HEK293 (cell line): ENCODE measurements around the gene PDCD7.

Experiments used
- BCL6B ChIP-seq: fragments of 450-650 bp; formaldehyde crosslinking; IDR thresholded peaks from 2 replicates; pipeline ENCODE4 v1.5.1; 2017; ENCODE audit warnings: missing biosample characterization, missing genetic modification characterization
- ELK4 ChIP-seq: IDR thresholded peaks from 2 replicates; pipeline ENCODE4 v1.6.1; 2011; ENCODE audit warnings: mild to moderate bottlenecking, low read depth, low read length, borderline replicate concordance
- FEZF1 ChIP-seq: fragments of 450-650 bp; formaldehyde crosslinking; IDR thresholded peaks from 2 replicates; pipeline ENCODE4 v1.5.1; 2016; ENCODE audit warnings: missing biosample characterization, missing genetic modification characterization
- GLIS2 ChIP-seq: fragments of 450-650 bp; formaldehyde crosslinking; IDR thresholded peaks from 2 replicates; pipeline ENCODE4 v1.5.1; 2016; ENCODE audit warnings: missing biosample characterization, missing genetic modification characterization
- OVOL3 ChIP-seq: fragments of 450-650 bp; formaldehyde crosslinking; IDR thresholded peaks from 2 replicates; pipeline ENCODE4 v1.5.1; 2016; ENCODE audit warnings: missing biosample characterization, missing genetic modification characterization
- ZBTB17 ChIP-seq: fragments of 450-650 bp; formaldehyde crosslinking; IDR thresholded peaks from 2 replicates; pipeline ENCODE4 v1.5.1; 2016; ENCODE audit warnings: missing biosample characterization, missing genetic modification characterization
- ZBTB48 ChIP-seq: fragments of 450-650 bp; formaldehyde crosslinking; IDR thresholded peaks from 2 replicates; pipeline ENCODE4 v1.5.1; 2016; ENCODE audit warnings: missing biosample characterization, missing genetic modification characterization
- ZBTB7A ChIP-seq: fragments of 450-650 bp; formaldehyde crosslinking; IDR thresholded peaks from 2 replicates; pipeline ENCODE4 v1.5.1; 2016; ENCODE audit warnings: low read depth, missing biosample characterization, missing genetic modification characterization
- ZNF114 ChIP-seq: fragments of 450-650 bp; formaldehyde crosslinking; IDR thresholded peaks from 2 replicates; pipeline ENCODE4 v1.5.0; 2017; ENCODE audit warnings: missing biosample characterization, missing genetic modification characterization
- ZNF133 ChIP-seq: fragments of 450-650 bp; formaldehyde crosslinking; IDR thresholded peaks from 2 replicates; pipeline ENCODE4 v1.5.1; 2016; ENCODE audit warnings: missing biosample characterization, missing genetic modification characterization
- ZNF146 ChIP-seq: fragments of 450-650 bp; formaldehyde crosslinking; IDR thresholded peaks from 2 replicates; pipeline ENCODE4 v1.5.1; 2016; ENCODE audit warnings: missing biosample characterization, missing genetic modification characterization
- ZNF16 ChIP-seq: fragments of 450-650 bp; formaldehyde crosslinking; IDR thresholded peaks from 2 replicates; pipeline ENCODE4 v1.5.1; 2016; ENCODE audit warnings: low read depth, missing biosample characterization, missing genetic modification characterization
- ZNF174 ChIP-seq: fragments of 450-650 bp; formaldehyde crosslinking; IDR thresholded peaks from 2 replicates; pipeline ENCODE4 v1.5.0; 2017; ENCODE audit warnings: missing biosample characterization, mild to moderate bottlenecking, missing genetic modification characterization
- ZNF248 ChIP-seq: fragments of 450-650 bp; formaldehyde crosslinking; IDR thresholded peaks from 2 replicates; pipeline ENCODE4 v1.5.1; 2017; ENCODE audit warnings: missing biosample characterization, missing genetic modification characterization
- ZNF274 ChIP-seq, 2 experiments: fragments of 200-500 bp in 1 of 2; fragments of 450-650 bp in 1 of 2; sonication (Bioruptor generic) in 1 of 2; formaldehyde crosslinking in 1 of 2; IDR thresholded peaks; 2 replicates each; pipeline versions ENCODE4 v1.5.1 to v1.6.1; 2014 to 2016; ENCODE audit warnings: borderline replicate concordance in 1 of 2, inconsistent platforms in 1 of 2, low read length in 1 of 2, missing biosample characterization in 1 of 2, missing genetic modification characterization in 1 of 2
- ZNF280C ChIP-seq: fragments of 450-650 bp; formaldehyde crosslinking; IDR thresholded peaks from 2 replicates; pipeline ENCODE4 v1.5.1; 2016; ENCODE audit warnings: missing biosample characterization, missing genetic modification characterization
- ZNF335 ChIP-seq: fragments of 450-650 bp; formaldehyde crosslinking; conservative IDR thresholded peaks from 2 replicates; pipeline ENCODE4 v1.5.1; 2016; ENCODE audit warnings: missing biosample characterization, missing genetic modification characterization
- ZNF341 ChIP-seq: fragments of 450-650 bp; formaldehyde crosslinking; IDR thresholded peaks from 2 replicates; pipeline ENCODE4; 2016; ENCODE audit warnings: low read depth, missing biosample characterization, missing genetic modification characterization
- ZNF362 ChIP-seq: fragments of 450-650 bp; formaldehyde crosslinking; IDR thresholded peaks from 2 replicates; pipeline ENCODE4 v1.5.1; 2016; ENCODE audit warnings: missing biosample characterization, missing genetic modification characterization
- ZNF404 ChIP-seq: fragments of 450-650 bp; formaldehyde crosslinking; IDR thresholded peaks from 2 replicates; pipeline ENCODE4 v1.5.1; 2017; ENCODE audit warnings: missing biosample characterization, missing genetic modification characterization
- ZNF426 ChIP-seq: fragments of 450-650 bp; formaldehyde crosslinking; IDR thresholded peaks from 2 replicates; pipeline ENCODE4 v1.5.1; 2017; ENCODE audit warnings: missing biosample characterization, missing genetic modification characterization, mild to moderate bottlenecking, inconsistent platforms, moderate library complexity
- ZNF48 ChIP-seq: fragments of 450-650 bp; formaldehyde crosslinking; IDR thresholded peaks from 2 replicates; pipeline ENCODE4 v1.5.1; 2016; ENCODE audit warnings: missing biosample characterization, missing genetic modification characterization
- ZNF501 ChIP-seq: fragments of 450-650 bp; formaldehyde crosslinking; IDR thresholded peaks from 2 replicates; pipeline ENCODE4 v1.5.1; 2016; ENCODE audit warnings: missing biosample characterization, missing genetic modification characterization
- ZNF555 ChIP-seq: fragments of 450-650 bp; formaldehyde crosslinking; conservative IDR thresholded peaks from 2 replicates; pipeline ENCODE4 v1.5.1; 2017; ENCODE audit warnings: missing biosample characterization, mild to moderate bottlenecking, missing genetic modification characterization, inconsistent platforms
- ZNF585B ChIP-seq: fragments of 450-650 bp; formaldehyde crosslinking; IDR thresholded peaks from 2 replicates; pipeline ENCODE4 v1.5.1; 2016; ENCODE audit warnings: missing biosample characterization, missing genetic modification characterization
- ZNF624 ChIP-seq: fragments of 450-650 bp; formaldehyde crosslinking; IDR thresholded peaks from 2 replicates; pipeline ENCODE4 v1.5.1; 2017; ENCODE audit warnings: missing biosample characterization, missing genetic modification characterization
- ZNF629 ChIP-seq: fragments of 450-650 bp; formaldehyde crosslinking; IDR thresholded peaks from 2 replicates; pipeline ENCODE4 v1.5.1; 2017; ENCODE audit warnings: missing biosample characterization, missing genetic modification characterization
- ZNF664 ChIP-seq: fragments of 450-650 bp; formaldehyde crosslinking; IDR thresholded peaks from 2 replicates; pipeline ENCODE4 v1.5.1; 2016; ENCODE audit warnings: missing biosample characterization, missing genetic modification characterization
- ZNF785 ChIP-seq: fragments of 450-650 bp; formaldehyde crosslinking; IDR thresholded peaks from 2 replicates; pipeline ENCODE4 v1.5.1; 2016; ENCODE audit warnings: missing biosample characterization, missing genetic modification characterization
- ZNF792 ChIP-seq: fragments of 450-650 bp; formaldehyde crosslinking; IDR thresholded peaks from 2 replicates; pipeline ENCODE4 v1.5.1; 2016; ENCODE audit warnings: missing biosample characterization, missing genetic modification characterization
- TF ChIP-seq, protein P1 (sequence below): fragments of 450-650 bp; formaldehyde crosslinking; IDR thresholded peaks from 2 replicates; pipeline ENCODE4 v1.5.1; 2016; ENCODE audit warnings: missing biosample characterization, missing genetic modification characterization
- TF ChIP-seq, protein P2 (sequence below): fragments of 450-650 bp; formaldehyde crosslinking; IDR thresholded peaks from 2 replicates; pipeline ENCODE4 v1.5.1; 2016; ENCODE audit warnings: missing biosample characterization, missing genetic modification characterization, low read depth

PDCD7 gene

GRCh38 chr15:65133548-65134200 lies at the start of gene PDCD7 (continued):
- TF ChIP-seq BCL6B (tag by site-specific recombination), result no peak
- TF ChIP-seq ZNF555 (tag by site-specific recombination), result no peak
- TF ChIP-seq FEZF1, result no peak
- TF ChIP-seq ZNF501 (tag by site-specific recombination), result peak; percentile 41; the same call in 1 of the 2 replicates
- TF ChIP-seq ZNF426 (tag by site-specific recombination), result no peak
- TF ChIP-seq ELK4, result no peak
- no peak for TF ChIP-seq ZNF174
- TF ChIP-seq ZNF274 (IDR thresholded peaks at IDR 0.05; ENCODE audit: low read length), result no peak
- no peak for TF ChIP-seq ZNF274 (tag by site-specific recombination; IDR thresholded peaks at IDR 0.05; ENCODE audit: borderline replicate concordance)
- TF ChIP-seq ZNF404, result no peak
- TF ChIP-seq ZNF664, result no peak
- no peak for TF ChIP-seq ZNF280C (tag by site-specific recombination)
- TF ChIP-seq ZNF248, result no peak
- no peak for TF ChIP-seq ZBTB48 (tag by site-specific recombination)
- no peak for TF ChIP-seq ZNF133
- no peak for TF ChIP-seq ZNF792 (tag by site-specific recombination)
- TF ChIP-seq ZNF146, result no peak
- TF ChIP-seq ZNF16 (tag by site-specific recombination), result no peak
- peak; percentile 75 for TF ChIP-seq ZNF335 (tag by site-specific recombination)
- TF ChIP-seq ZNF785 (tag by site-specific recombination), result no peak
- TF ChIP-seq ZNF341 (tag by site-specific recombination), result no peak
- no peak for TF ChIP-seq ZNF114
- peak; percentile 78 for TF ChIP-seq ZBTB17 (tag by site-specific recombination)
- TF ChIP-seq, protein P1, sequence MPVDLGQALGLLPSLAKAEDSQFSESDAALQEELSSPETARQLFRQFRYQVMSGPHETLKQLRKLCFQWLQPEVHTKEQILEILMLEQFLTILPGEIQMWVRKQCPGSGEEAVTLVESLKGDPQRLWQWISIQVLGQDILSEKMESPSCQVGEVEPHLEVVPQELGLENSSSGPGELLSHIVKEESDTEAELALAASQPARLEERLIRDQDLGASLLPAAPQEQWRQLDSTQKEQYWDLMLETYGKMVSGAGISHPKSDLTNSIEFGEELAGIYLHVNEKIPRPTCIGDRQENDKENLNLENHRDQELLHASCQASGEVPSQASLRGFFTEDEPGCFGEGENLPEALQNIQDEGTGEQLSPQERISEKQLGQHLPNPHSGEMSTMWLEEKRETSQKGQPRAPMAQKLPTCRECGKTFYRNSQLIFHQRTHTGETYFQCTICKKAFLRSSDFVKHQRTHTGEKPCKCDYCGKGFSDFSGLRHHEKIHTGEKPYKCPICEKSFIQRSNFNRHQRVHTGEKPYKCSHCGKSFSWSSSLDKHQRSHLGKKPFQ (tag by site-specific recombination), result no peak
- TF ChIP-seq ZBTB7A (tag by site-specific recombination), result no peak
- no peak for TF ChIP-seq ZNF585B (tag by site-specific recombination)
- no peak for TF ChIP-seq ZNF362 (tag by site-specific recombination)
- TF ChIP-seq GLIS2, result peak; percentile 48
- TF ChIP-seq ZNF48, result no peak
- TF ChIP-seq ZNF629 (tag by site-specific recombination), result peak; percentile 90
- no peak for TF ChIP-seq OVOL3 (tag by site-specific recombination)
- TF ChIP-seq, protein P2, sequence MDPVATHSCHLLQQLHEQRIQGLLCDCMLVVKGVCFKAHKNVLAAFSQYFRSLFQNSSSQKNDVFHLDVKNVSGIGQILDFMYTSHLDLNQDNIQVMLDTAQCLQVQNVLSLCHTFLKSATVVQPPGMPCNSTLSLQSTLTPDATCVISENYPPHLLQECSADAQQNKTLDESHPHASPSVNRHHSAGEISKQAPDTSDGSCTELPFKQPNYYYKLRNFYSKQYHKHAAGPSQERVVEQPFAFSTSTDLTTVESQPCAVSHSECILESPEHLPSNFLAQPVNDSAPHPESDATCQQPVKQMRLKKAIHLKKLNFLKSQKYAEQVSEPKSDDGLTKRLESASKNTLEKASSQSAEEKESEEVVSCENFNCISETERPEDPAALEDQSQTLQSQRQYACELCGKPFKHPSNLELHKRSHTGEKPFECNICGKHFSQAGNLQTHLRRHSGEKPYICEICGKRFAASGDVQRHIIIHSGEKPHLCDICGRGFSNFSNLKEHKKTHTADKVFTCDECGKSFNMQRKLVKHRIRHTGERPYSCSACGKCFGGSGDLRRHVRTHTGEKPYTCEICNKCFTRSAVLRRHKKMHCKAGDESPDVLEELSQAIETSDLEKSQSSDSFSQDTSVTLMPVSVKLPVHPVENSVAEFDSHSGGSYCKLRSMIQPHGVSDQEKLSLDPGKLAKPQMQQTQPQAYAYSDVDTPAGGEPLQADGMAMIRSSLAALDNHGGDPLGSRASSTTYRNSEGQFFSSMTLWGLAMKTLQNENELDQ (tag by site-specific recombination), result no peak
- TF ChIP-seq ZNF624 (tag by site-specific recombination), result no peak
